ENCODE data around the gene EFCC1. TPM values are rescaled to one million over a fixed set of nuclear protein-coding genes. Genes with fewer than 3 reads are reported as not detected.

Gene EFCC1, protein sequence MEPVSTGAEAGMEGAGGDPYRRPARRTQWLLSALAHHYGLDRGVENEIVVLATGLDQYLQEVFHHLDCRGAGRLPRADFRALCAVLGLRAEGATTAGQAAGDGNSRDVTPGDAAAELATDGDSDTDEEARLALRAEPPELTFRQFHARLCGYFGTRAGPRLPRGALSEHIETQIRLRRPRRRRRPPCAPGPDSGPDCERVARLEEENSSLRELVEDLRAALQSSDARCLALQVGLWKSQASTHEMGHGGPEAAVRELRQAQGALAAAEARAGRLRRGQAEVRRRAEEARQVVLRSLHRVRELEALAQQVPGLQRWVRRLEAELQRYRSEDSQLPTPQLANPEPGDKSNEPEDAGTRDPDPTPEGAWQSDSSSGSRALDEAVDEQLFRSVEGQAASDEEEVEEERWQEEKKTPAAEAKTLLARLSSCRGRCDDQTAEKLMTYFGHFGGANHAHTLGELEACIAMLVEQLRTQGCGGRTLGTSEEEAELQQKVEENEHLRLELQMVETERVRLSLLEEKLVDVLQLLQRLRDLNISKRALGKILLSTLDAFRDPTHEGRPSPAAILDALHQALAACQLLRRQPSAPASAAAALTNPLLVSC
- total RNA-seq (0.15 TPM), polyA plus RNA-seq (not detected)

- H3K4me3 ChIP-seq (ENCODE audit: low read depth, low read length) = no peak within 1 kb of the TSS
- no peak for ATAC-seq (ENCODE audit: low read depth in 2 of 2)
- H3K27ac ChIP-seq (ENCODE audit: insufficient read depth, low read length, poor library complexity, severe bottlenecking) = no peak within 1 kb of the TSS
- Mint-ChIP-seq H3K9me3 (peaks cover 0 to 1% (median 0%) of the 10 kb centered on the region in 7 donors), H3K27me3 (peaks cover 51% of the 10 kb centered on the region), H3K27ac (no peak within 1 kb of the TSS), H3K4me3 (peak within 1 kb of the TSS in 2 of 4 donors; percentile 11 to 36), H3K36me3 (peaks cover 4% of the 10 kb centered on the region), H3K4me1 (peaks cover 0 to 32% (median 9%) of the 10 kb centered on the region in 4 donors)
- H3K36me3 ChIP-seq (ENCODE audit: control insufficient read depth, insufficient read depth, low read length) = no peaks in the 10 kb centered on the region
- H3K27me3 ChIP-seq (ENCODE audit: control insufficient read depth, insufficient read depth, low read length) = peaks cover 28% of the 10 kb centered on the region
- peaks cover 20% of the 10 kb centered on the region for H3K4me1 ChIP-seq (ENCODE audit: control insufficient read depth, insufficient read depth, low read length, poor library complexity, severe bottlenecking)
- no peak for DNase-seq
- H3K9me3 ChIP-seq (ENCODE audit: control insufficient read depth in 2 of 2, low read length in 2 of 2) = no peaks in the 10 kb centered on the region
Observed at GRCh38 chr3:129001101-129001805, at the start of gene EFCC1. Gene EFCC1, plus strand, starts transcription at chr3:129001304. Its CDS starts 325 bp downstream, at chr3:129001629.

- no peak overlapping the region for H3K27ac Mint-ChIP-seq
Observed at GRCh38 chr3:128956440-128956839, 44.7 kb upstream of the EFCC1 start.

GRCh38 chr3:128965280-128965679 is 35.8 kb upstream of the EFCC1 start:
- no peaks in the 10 kb centered on the region for H3K36me3 ChIP-seq (ENCODE audit: control insufficient read depth, insufficient read depth, low read length)
- peaks cover 3% of the 10 kb centered on the region for H3K4me1 ChIP-seq (ENCODE audit: control insufficient read depth, insufficient read depth, low read length, poor library complexity, severe bottlenecking)
- Mint-ChIP-seq H3K27ac (peak overlapping the region in 1 of 3 donors; percentile 7), H3K27me3 (peaks cover 6% of the 10 kb centered on the region), H3K9me3 (peaks cover 0 to 2% (median 0%) of the 10 kb centered on the region in 7 donors), H3K36me3 (no peaks in the 10 kb centered on the region), H3K4me3 (no peak overlapping the region), H3K4me1 (peaks cover 0 to 5% (median 4%) of the 10 kb centered on the region in 4 donors)
- ATAC-seq (ENCODE audit: low read depth in 2 of 2) (no peak), DNase-seq (no peak)
- H3K27me3 ChIP-seq (ENCODE audit: control insufficient read depth, insufficient read depth, low read length) = no peaks in the 10 kb centered on the region
- no peak overlapping the region for H3K27ac ChIP-seq (ENCODE audit: insufficient read depth, low read length, poor library complexity, severe bottlenecking)
- no peak overlapping the region for H3K4me3 ChIP-seq (ENCODE audit: low read depth, low read length)
- no peaks in the 10 kb centered on the region for H3K9me3 ChIP-seq (ENCODE audit: control insufficient read depth in 2 of 2, low read length in 2 of 2)

More at GRCh38 chr3:128956440-128956839, 44.7 kb upstream of the EFCC1 start:
- DNase-seq = no peak
- H3K9me3 ChIP-seq (ENCODE audit: control insufficient read depth in 2 of 2, low read length in 2 of 2) = no peaks in the 10 kb centered on the region
- H3K4me1 ChIP-seq (ENCODE audit: control insufficient read depth, insufficient read depth, low read length, poor library complexity, severe bottlenecking) = no peaks in the 10 kb centered on the region
- no peak for ATAC-seq (ENCODE audit: low read depth in 2 of 2)
- no peak overlapping the region for H3K4me3 ChIP-seq (ENCODE audit: low read depth, low read length)
- no peaks in the 10 kb centered on the region for H3K27me3 ChIP-seq (ENCODE audit: control insufficient read depth, insufficient read depth, low read length)
- H3K4me3 Mint-ChIP-seq = no peak overlapping the region
- H3K27ac ChIP-seq (ENCODE audit: insufficient read depth, low read length, poor library complexity, severe bottlenecking) = no peak overlapping the region
- no peaks in the 10 kb centered on the region for H3K36me3 Mint-ChIP-seq
- peaks cover 0 to 6% (median 0%) of the 10 kb centered on the region in 7 donors for H3K9me3 Mint-ChIP-seq
- H3K36me3 ChIP-seq (ENCODE audit: control insufficient read depth, insufficient read depth, low read length) = no peaks in the 10 kb centered on the region
- H3K27me3 Mint-ChIP-seq = peaks cover 4% of the 10 kb centered on the region
- H3K4me1 Mint-ChIP-seq = no peaks in the 10 kb centered on the region

DNA sequence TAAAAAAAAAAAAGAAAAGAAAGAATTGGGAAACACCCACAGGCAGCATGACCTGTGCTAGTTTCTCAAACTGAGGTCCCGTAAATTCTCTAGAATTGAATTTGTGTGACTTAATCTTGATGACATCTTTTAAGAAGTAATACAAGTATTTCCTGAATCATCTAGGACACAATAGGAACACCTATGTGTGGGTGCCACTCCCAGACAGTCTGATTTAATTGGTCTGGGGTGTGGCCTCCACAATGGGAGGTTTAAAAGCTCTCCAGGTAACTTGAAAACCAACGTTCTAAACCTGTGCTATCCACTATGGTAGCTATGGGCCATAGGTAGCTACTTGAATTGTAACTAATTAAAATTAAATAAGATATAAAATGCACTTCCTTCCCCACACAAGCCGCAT is 35.3 kb upstream of the EFCC1 start:
- Histone ChIP-seq H3K4me3 (ENCODE audit: low read depth, low read length) (no peak overlapping the region), H3K4me1 (ENCODE audit: control insufficient read depth, insufficient read depth, low read length, poor library complexity, severe bottlenecking) (peaks cover 3% of the 10 kb centered on the region), H3K27ac (ENCODE audit: insufficient read depth, low read length, poor library complexity, severe bottlenecking) (no peak overlapping the region), H3K36me3 (ENCODE audit: control insufficient read depth, insufficient read depth, low read length) (no peaks in the 10 kb centered on the region), H3K9me3 (ENCODE audit: control insufficient read depth in 2 of 2, low read length in 2 of 2) (no peaks in the 10 kb centered on the region), H3K27me3 (ENCODE audit: control insufficient read depth, insufficient read depth, low read length) (no peaks in the 10 kb centered on the region)
- ATAC-seq (ENCODE audit: low read depth in 2 of 2) = no peak
- Mint-ChIP-seq H3K27me3 (peaks cover 9% of the 10 kb centered on the region), H3K4me1 (peaks cover 0 to 5% (median 5%) of the 10 kb centered on the region in 4 donors), H3K36me3 (no peaks in the 10 kb centered on the region), H3K27ac (no peak overlapping the region), H3K9me3 (peaks cover 0 to 2% (median 0%) of the 10 kb centered on the region in 7 donors), H3K4me3 (no peak overlapping the region)
- no peak for DNase-seq

GRCh38 chr3:128967748-128968355 is 33.3 kb upstream of the EFCC1 start:
- no peaks in the 10 kb centered on the region for H3K36me3 Mint-ChIP-seq
- DNase-seq (no peak), ATAC-seq (ENCODE audit: low read depth in 2 of 2) (no peak)
- H3K4me3 Mint-ChIP-seq = no peak overlapping the region
- Histone ChIP-seq H3K27me3 (ENCODE audit: control insufficient read depth, insufficient read depth, low read length) (peaks cover 1% of the 10 kb centered on the region), H3K4me1 (ENCODE audit: control insufficient read depth, insufficient read depth, low read length, poor library complexity, severe bottlenecking) (peaks cover 3% of the 10 kb centered on the region), H3K4me3 (ENCODE audit: low read depth, low read length) (no peak overlapping the region), H3K36me3 (ENCODE audit: control insufficient read depth, insufficient read depth, low read length) (no peaks in the 10 kb centered on the region), H3K27ac (ENCODE audit: insufficient read depth, low read length, poor library complexity, severe bottlenecking) (no peak overlapping the region), H3K9me3 (ENCODE audit: control insufficient read depth in 2 of 2, low read length in 2 of 2) (no peaks in the 10 kb centered on the region)
- H3K27ac Mint-ChIP-seq = no peak overlapping the region
- no peaks in the 10 kb centered on the region for H3K9me3 Mint-ChIP-seq
- H3K27me3 Mint-ChIP-seq = peaks cover 14% of the 10 kb centered on the region
- H3K4me1 Mint-ChIP-seq = peaks cover 0 to 5% (median 5%) of the 10 kb centered on the region in 4 donors

GRCh38 chr3:128969993-128970739 is 30.9 kb upstream of the EFCC1 start:
- H3K27ac Mint-ChIP-seq = no peak overlapping the region
- ATAC-seq (ENCODE audit: low read depth in 2 of 2) (peak in 1 of 2 donors; percentile 61), DNase-seq (peak; percentile 41 to 71 (median 64))
- Histone ChIP-seq H3K27me3 (ENCODE audit: control insufficient read depth, insufficient read depth, low read length) (peaks cover 1% of the 10 kb centered on the region), H3K9me3 (ENCODE audit: control insufficient read depth in 2 of 2, low read length in 2 of 2) (no peaks in the 10 kb centered on the region), H3K4me1 (ENCODE audit: control insufficient read depth, insufficient read depth, low read length, poor library complexity, severe bottlenecking) (peaks cover 3% of the 10 kb centered on the region), H3K36me3 (ENCODE audit: control insufficient read depth, insufficient read depth, low read length) (no peaks in the 10 kb centered on the region), H3K27ac (ENCODE audit: insufficient read depth, low read length, poor library complexity, severe bottlenecking) (no peak overlapping the region), H3K4me3 (ENCODE audit: low read depth, low read length) (no peak overlapping the region)
- H3K9me3 Mint-ChIP-seq = no peaks in the 10 kb centered on the region
- H3K27me3 Mint-ChIP-seq = peaks cover 13% of the 10 kb centered on the region
- no peak overlapping the region for H3K4me3 Mint-ChIP-seq
- peaks cover 0 to 5% (median 5%) of the 10 kb centered on the region in 4 donors for H3K4me1 Mint-ChIP-seq
- no peaks in the 10 kb centered on the region for H3K36me3 Mint-ChIP-seq

GRCh38 chr3:128970740-128971047 is 30.4 kb upstream of the EFCC1 start:
- H3K27ac ChIP-seq (ENCODE audit: insufficient read depth, low read length, poor library complexity, severe bottlenecking) = no peak overlapping the region
- Mint-ChIP-seq H3K27me3 (peaks cover 15% of the 10 kb centered on the region), H3K4me3 (no peak overlapping the region), H3K9me3 (peaks cover 0 to 1% (median 0%) of the 10 kb centered on the region in 7 donors), H3K27ac (no peak overlapping the region), H3K4me1 (peaks cover 0 to 5% (median 5%) of the 10 kb centered on the region in 4 donors), H3K36me3 (no peaks in the 10 kb centered on the region)
- no peaks in the 10 kb centered on the region for H3K36me3 ChIP-seq (ENCODE audit: control insufficient read depth, insufficient read depth, low read length)
- ATAC-seq (ENCODE audit: low read depth in 2 of 2) = no peak
- no peaks in the 10 kb centered on the region for H3K9me3 ChIP-seq (ENCODE audit: control insufficient read depth in 2 of 2, low read length in 2 of 2)
- DNase-seq = no peak
- no peak overlapping the region for H3K4me3 ChIP-seq (ENCODE audit: low read depth, low read length)
- peaks cover 4% of the 10 kb centered on the region for H3K27me3 ChIP-seq (ENCODE audit: control insufficient read depth, insufficient read depth, low read length)
- peaks cover 3% of the 10 kb centered on the region for H3K4me1 ChIP-seq (ENCODE audit: control insufficient read depth, insufficient read depth, low read length, poor library complexity, severe bottlenecking)
